PC-9 (cell line): ENCODE measurements around the gene CUX1.

Source experiments
- CTCF ChIP-seq: fragments of 200-600 bp; sonication (generic); conservative IDR thresholded peaks from 2 replicates; pipeline ENCODE4 v1.6.1; 2017; ENCODE audit warnings: mixed run types, antibody characterized with exemption, mild to moderate bottlenecking, moderate library complexity
- EZH2 ChIP-seq: fragments of 200-600 bp; sonication (generic); IDR thresholded peaks from 2 replicates; pipeline ENCODE4 v1.8.0; 2017; ENCODE audit warnings: antibody characterized with exemption, low read depth

DNA sequence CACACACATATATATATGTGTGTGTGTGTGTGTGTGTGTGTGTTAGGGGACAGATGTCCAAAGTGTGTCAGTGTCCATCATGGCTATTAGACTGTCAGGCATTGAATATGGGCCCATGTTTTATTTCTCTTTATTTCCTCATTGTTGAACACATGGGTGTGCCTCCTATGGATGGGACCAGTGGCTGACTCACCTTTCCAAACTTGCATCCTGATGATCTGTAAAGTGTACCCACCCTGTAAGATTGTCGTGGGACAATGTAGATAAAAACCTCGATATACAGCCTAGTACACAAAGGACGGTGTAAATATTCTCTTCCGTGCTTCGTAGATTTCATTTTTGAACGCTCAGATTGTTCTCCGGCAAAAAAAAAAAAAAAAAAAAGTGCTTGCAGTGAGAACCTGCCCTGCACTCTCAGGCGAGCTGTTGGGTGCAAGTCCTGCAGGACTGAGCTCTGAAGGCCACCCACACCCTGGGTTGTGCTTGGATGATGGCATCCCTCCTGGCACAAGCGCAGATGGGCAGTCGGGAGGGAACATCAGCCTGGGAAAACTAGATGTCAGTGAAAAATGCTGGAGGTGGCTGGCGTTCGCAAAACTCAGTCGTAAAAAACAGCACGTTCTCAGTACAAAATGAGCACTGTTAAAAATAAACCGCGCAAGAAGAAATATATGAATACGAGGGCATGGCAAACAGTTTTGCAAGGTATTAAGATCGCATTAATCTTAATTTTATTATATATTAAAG lies 166.9 kb downstream of the CUX1 start:
- TF ChIP-seq EZH2 (no peak), CTCF (no peak)
